KMS-11 (cell line): ENCODE data around the gene CLMN.

ENCODE experiments used
- H2AFZ ChIP-seq: fragments of 200-600 bp; sonication (generic); 2 replicates; pipeline ENCODE4 v1.6.1; 2016; ENCODE audit warnings: antibody characterized with exemption, mixed run types, low read depth
- H3K27ac ChIP-seq: fragments of 200-600 bp; sonication (generic); 2 replicates; pipeline ENCODE4 v1.6.1; 2016; ENCODE audit warnings: mild to moderate bottlenecking, mixed run types
- H3K27me3 ChIP-seq: fragments of 200-600 bp; sonication (generic); 2 replicates; pipeline ENCODE4 v1.6.1; 2017; ENCODE audit warnings: mild to moderate bottlenecking, low read depth, mixed run types, moderate library complexity; ENCODE audit not compliant: insufficient read depth
- H3K36me3 ChIP-seq: fragments of 200-600 bp; sonication (generic); 2 replicates; pipeline ENCODE4 v1.6.1; 2017; ENCODE audit warnings: mild to moderate bottlenecking, mixed run types; ENCODE audit not compliant: insufficient read depth
- H3K4me1 ChIP-seq: fragments of 200-600 bp; sonication (generic); 2 replicates; pipeline ENCODE4 v1.6.1; 2016; ENCODE audit warnings: mild to moderate bottlenecking, low read depth, mixed run types; ENCODE audit not compliant: poor library complexity, severe bottlenecking
- H3K4me2 ChIP-seq: fragments of 200-600 bp; sonication (generic); 2 replicates; pipeline ENCODE4 v1.7.0; 2016; ENCODE audit warnings: mild to moderate bottlenecking, mixed run types
- H3K4me3 ChIP-seq: fragments of 200-600 bp; sonication (generic); IDR thresholded peaks from 2 replicates; pipeline ENCODE4 v1.6.1; 2017; ENCODE audit warnings: low read depth, low read length, mixed read lengths; ENCODE audit not compliant: insufficient read depth
- H3K79me2 ChIP-seq: fragments of 200-600 bp; sonication (generic); 2 replicates; pipeline ENCODE4 v1.6.1; 2016; ENCODE audit warnings: low read depth, mixed run types; ENCODE audit not compliant: insufficient read depth
- H3K9ac ChIP-seq: fragments of 200-600 bp; sonication (generic); 2 replicates; pipeline ENCODE4 v1.6.1; 2016; ENCODE audit warnings: mild to moderate bottlenecking, mixed run types
- H4K20me1 ChIP-seq: fragments of 200-600 bp; sonication (generic); 2 replicates; pipeline ENCODE4 v1.6.1; 2016; ENCODE audit warnings: mild to moderate bottlenecking, mixed run types; ENCODE audit not compliant: insufficient read depth
- TF ChIP-seq, protein P1 (sequence below): fragments of 200-600 bp; sonication (generic); conservative IDR thresholded peaks from 2 replicates; pipeline ENCODE4 v1.6.1; 2017; ENCODE audit warnings: low read depth, mild to moderate bottlenecking, antibody characterized with exemption, low read length, moderate library complexity, mixed read lengths

CLMN gene

DNA sequence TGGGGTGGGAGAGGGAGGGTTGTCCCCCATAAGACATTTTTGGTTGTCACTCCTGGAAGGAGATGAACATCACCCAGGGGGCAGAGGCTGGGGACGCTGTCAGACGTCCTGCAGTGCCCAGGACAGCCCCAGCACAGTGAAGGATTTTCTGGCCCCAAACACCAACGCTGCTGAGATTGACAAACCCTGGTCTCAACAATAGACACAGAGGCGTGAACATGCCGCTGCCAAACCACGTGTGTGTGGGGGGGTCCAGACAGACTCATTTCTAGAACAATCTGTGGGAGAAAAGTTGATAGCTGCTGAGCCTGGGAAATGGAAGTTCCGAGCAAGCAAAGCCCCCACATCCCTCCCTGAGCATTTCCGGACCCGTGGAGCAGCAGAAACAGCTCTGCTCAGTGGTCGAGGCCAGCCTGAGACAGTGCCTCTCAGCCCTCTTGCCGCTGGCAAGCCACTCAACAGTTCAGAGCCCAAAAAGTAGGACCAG, 43.8 kb upstream of the CLMN start:
- H3K27me3 ChIP-seq = no peaks in the 10 kb centered on the region
- no peak overlapping the region for H2AFZ ChIP-seq
- H3K27ac ChIP-seq = no peak overlapping the region
- no peak overlapping the region for H3K4me3 ChIP-seq
- H3K4me1 ChIP-seq = no peaks in the 10 kb centered on the region
- H3K9ac ChIP-seq = no peak overlapping the region
- TF ChIP-seq, protein P1, sequence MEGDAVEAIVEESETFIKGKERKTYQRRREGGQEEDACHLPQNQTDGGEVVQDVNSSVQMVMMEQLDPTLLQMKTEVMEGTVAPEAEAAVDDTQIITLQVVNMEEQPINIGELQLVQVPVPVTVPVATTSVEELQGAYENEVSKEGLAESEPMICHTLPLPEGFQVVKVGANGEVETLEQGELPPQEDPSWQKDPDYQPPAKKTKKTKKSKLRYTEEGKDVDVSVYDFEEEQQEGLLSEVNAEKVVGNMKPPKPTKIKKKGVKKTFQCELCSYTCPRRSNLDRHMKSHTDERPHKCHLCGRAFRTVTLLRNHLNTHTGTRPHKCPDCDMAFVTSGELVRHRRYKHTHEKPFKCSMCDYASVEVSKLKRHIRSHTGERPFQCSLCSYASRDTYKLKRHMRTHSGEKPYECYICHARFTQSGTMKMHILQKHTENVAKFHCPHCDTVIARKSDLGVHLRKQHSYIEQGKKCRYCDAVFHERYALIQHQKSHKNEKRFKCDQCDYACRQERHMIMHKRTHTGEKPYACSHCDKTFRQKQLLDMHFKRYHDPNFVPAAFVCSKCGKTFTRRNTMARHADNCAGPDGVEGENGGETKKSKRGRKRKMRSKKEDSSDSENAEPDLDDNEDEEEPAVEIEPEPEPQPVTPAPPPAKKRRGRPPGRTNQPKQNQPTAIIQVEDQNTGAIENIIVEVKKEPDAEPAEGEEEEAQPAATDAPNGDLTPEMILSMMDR = no peak
- H3K79me2 ChIP-seq = no peaks in the 10 kb centered on the region
- H3K4me2 ChIP-seq = no peak overlapping the region
- H3K36me3 ChIP-seq = no peaks in the 10 kb centered on the region
- no peaks in the 10 kb centered on the region for H4K20me1 ChIP-seq

DNA sequence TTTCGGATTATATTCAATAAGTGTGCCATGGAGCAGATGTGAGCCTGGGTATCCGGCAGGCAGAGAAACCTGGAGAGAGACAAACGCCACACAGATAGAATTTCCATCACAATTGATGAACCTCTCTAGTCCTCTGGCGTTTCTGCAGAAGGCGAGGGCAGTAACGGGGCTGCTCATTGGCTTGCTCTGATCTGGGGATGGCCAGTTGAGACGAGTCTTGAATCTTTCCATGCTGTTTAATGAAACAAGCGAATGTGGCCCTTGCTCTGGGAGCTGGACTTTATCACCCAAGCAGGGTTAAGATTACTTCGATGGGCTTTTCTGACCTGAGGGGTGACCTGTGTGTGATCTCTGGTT, 42.4 kb upstream of the CLMN start:
- Histone ChIP-seq H4K20me1 (no peaks in the 10 kb centered on the region), H3K36me3 (no peaks in the 10 kb centered on the region), H3K4me2 (no peak overlapping the region), H3K27me3 (no peaks in the 10 kb centered on the region), H3K9ac (no peak overlapping the region), H2AFZ (no peak overlapping the region), H3K4me3 (no peak overlapping the region), H3K79me2 (no peaks in the 10 kb centered on the region), H3K4me1 (no peaks in the 10 kb centered on the region), H3K27ac (no peak overlapping the region)
- TF ChIP-seq, protein P1 = no peak

DNA sequence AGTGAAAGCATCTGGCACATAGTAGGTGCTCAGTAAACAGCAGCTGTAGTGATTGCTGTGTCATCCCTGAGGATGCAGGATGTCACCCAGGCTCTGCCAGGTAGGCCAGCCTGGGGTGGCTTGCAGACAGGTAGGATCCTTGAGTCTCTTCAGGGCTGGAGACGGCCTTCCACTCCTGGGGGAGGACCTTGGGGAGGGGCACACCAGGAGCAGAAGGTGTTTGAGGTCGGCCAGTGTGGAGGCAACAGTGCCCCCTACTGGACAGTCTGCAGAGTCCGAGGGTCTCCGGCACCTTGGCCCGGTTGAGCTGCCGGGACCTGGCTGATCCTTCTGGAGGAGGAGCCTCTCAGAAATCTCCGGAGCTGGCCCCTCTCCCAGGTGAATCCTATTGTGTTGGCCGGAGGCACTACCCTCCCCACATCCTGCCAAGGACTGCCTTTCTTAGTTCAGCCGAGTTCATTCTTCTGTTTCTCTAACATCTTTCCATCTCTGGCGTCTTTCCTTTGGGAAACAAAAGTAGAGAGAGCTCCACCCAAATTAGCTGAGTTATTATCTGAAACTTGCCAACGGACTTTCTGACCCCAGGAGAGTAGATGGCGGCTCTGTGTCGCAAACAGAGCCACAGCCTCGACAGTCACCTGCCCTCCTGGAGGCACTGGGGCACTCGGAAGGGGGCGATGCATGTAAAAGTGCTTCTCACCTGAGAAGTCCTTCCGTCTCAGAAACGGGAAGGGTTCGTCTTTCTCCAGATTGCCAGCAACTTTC, 41.8 kb upstream of the CLMN start:
- H3K4me2 ChIP-seq = no peak overlapping the region
- no peak overlapping the region for H3K27ac ChIP-seq
- H3K4me3 ChIP-seq = no peak overlapping the region
- no peaks in the 10 kb centered on the region for H3K27me3 ChIP-seq
- TF ChIP-seq, protein P1 = no peak; the same call in 1 of the 2 replicates
- H3K79me2 ChIP-seq = no peaks in the 10 kb centered on the region
- H3K9ac ChIP-seq = no peak overlapping the region
- H4K20me1 ChIP-seq = no peaks in the 10 kb centered on the region
- H3K4me1 ChIP-seq = no peaks in the 10 kb centered on the region
- H3K36me3 ChIP-seq = no peaks in the 10 kb centered on the region
- H2AFZ ChIP-seq = no peak overlapping the region

DNA sequence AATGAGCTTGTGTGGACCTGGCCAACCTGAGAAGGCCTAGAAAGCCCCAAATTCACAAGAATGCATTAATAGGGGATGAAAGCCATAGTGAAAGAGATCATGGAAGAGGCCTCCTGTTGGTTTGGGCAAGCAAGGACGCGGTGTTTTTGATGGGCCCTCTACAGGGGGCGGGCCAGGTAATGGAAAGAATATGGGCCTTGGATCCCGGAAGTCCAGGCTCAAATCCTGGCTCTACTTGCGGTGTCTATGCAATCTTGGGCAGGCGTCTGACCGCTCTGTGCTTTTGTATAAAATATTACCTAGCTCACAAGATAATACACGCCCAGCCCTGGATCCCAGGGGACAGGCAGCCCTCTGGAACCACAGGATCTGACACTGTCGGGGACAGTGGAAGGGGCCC, 41.1 kb upstream of the CLMN start:
- H3K27me3 ChIP-seq = no peaks in the 10 kb centered on the region
- no peaks in the 10 kb centered on the region for H3K79me2 ChIP-seq
- H3K36me3 ChIP-seq = no peaks in the 10 kb centered on the region
- H3K4me3 ChIP-seq = no peak overlapping the region
- H3K4me2 ChIP-seq = no peak overlapping the region
- H3K27ac ChIP-seq = no peak overlapping the region
- H4K20me1 ChIP-seq = no peaks in the 10 kb centered on the region
- TF ChIP-seq, protein P1 = no peak
- H3K4me1 ChIP-seq = no peaks in the 10 kb centered on the region
- no peak overlapping the region for H3K9ac ChIP-seq
- no peak overlapping the region for H2AFZ ChIP-seq
